CD14-positive monocyte (primary cell): ENCODE results near the gene SDHAF4. TPM values are rescaled to one million over a fixed set of nuclear protein-coding genes. Genes with fewer than 3 reads are reported as not detected.

Experiments
- DNase-seq, 3 donors: peaks; one replicate each; pipeline ENCODE4 v3.0.0-alpha.2; 2011 to 2022
- H2AFZ ChIP-seq: 2 replicates; pipeline ENCODE4 v1.6.0; 2012; ENCODE audit warnings: mild to moderate bottlenecking, low read depth, low read length, inconsistent platforms; ENCODE audit not compliant: insufficient read depth, poor library complexity, severe bottlenecking
- H3K27ac ChIP-seq, 2 donors: 1 replicate in 1 of 2; 2 replicates in 1 of 2; pipeline ENCODE4 v1.5.1; 2012 to 2013; ENCODE audit warnings: low read length in 2 of 2, control low read depth in 1 of 2, inconsistent platforms in 1 of 2, low read depth in 1 of 2, mild to moderate bottlenecking in 1 of 2
- H3K27me3 ChIP-seq, 2 donors: one replicate each; pipeline versions ENCODE4 v1.6.0 to v1.6.1; 2011 to 2013; ENCODE audit warnings: low read length in 2 of 2; ENCODE audit not compliant: control insufficient read depth in 2 of 2, insufficient read depth in 2 of 2
- H3K36me3 ChIP-seq, 2 donors: replicated peaks in 1 of 2; 1 replicate in 1 of 2; 2 replicates in 1 of 2; pipeline versions ENCODE4 v1.5.1 to v1.6.1; 2012 to 2013; ENCODE audit warnings: low read length in 2 of 2, control low read depth in 1 of 2, inconsistent platforms in 1 of 2, mild to moderate bottlenecking in 1 of 2; ENCODE audit not compliant: insufficient read depth in 2 of 2, control insufficient read depth in 1 of 2
- H3K4me1 ChIP-seq, 2 donors: 1 replicate in 1 of 2; 2 replicates in 1 of 2; pipeline versions ENCODE4 v1.5.1 to v1.6.1; 2012 to 2013; ENCODE audit warnings: low read length in 2 of 2, control low read depth in 1 of 2, inconsistent platforms in 1 of 2, mild to moderate bottlenecking in 1 of 2, moderate library complexity in 1 of 2; ENCODE audit not compliant: insufficient read depth in 2 of 2, control insufficient read depth in 1 of 2
- H3K4me2 ChIP-seq: replicated peaks from 2 replicates; pipeline ENCODE3; 2012; ENCODE audit warnings: low read length, moderate library complexity, mild to moderate bottlenecking; ENCODE audit not compliant: poor library complexity, severe bottlenecking; ENCODE audit errors: extremely low read depth
- H3K4me3 ChIP-seq, 3 experiments: fragments of 200-600 bp in 1 of 3; sonication (generic) in 1 of 3; replicated peaks in 1 of 3; 1 replicate in 2 of 3; 2 replicates in 1 of 3; pipeline ENCODE4 v1.5.1; 2011 to 2013; ENCODE audit warnings: low read length in 3 of 3, mild to moderate bottlenecking in 3 of 3, control low read depth in 2 of 3, low read depth in 2 of 3, inconsistent platforms in 1 of 3, moderate library complexity in 1 of 3
- H3K79me2 ChIP-seq: 2 replicates; pipeline ENCODE4 v1.6.0; 2012; ENCODE audit warnings: mild to moderate bottlenecking, control low read depth, inconsistent platforms, low read length, moderate library complexity; ENCODE audit not compliant: insufficient read depth
- H3K9ac ChIP-seq: 2 replicates; pipeline ENCODE4 v1.6.0; 2017; ENCODE audit warnings: low read length, mild to moderate bottlenecking; ENCODE audit not compliant: insufficient read depth, poor library complexity, severe bottlenecking
- H3K9me3 ChIP-seq, 2 donors: replicated peaks in 1 of 2; 1 replicate in 1 of 2; 2 replicates in 1 of 2; pipeline versions ENCODE4 v1.5.1 to v1.6.1; 2012 to 2013; ENCODE audit warnings: low read length in 2 of 2, control low read depth in 1 of 2; ENCODE audit not compliant: control insufficient read depth in 1 of 2, insufficient read depth in 1 of 2
- H4K20me1 ChIP-seq: 2 replicates; pipeline ENCODE4 v1.6.0; 2012; ENCODE audit warnings: mild to moderate bottlenecking, low read length, control low read depth, moderate library complexity; ENCODE audit not compliant: insufficient read depth
- H3K27ac Mint-ChIP-seq, 7 donors: one replicate each; pipeline ENCODE4 v1.8.0; 2020; ENCODE audit warnings: mild to moderate bottlenecking in 7 of 7, mixed read lengths in 7 of 7, moderate library complexity in 6 of 7, inconsistent platforms in 2 of 7
- H3K27me3 Mint-ChIP-seq, 3 donors: one replicate each; pipeline ENCODE4 v1.8.0; 2021 to 2022; ENCODE audit warnings: low read depth in 3 of 3, mild to moderate bottlenecking in 3 of 3, mixed read lengths in 3 of 3, moderate library complexity in 3 of 3, inconsistent platforms in 1 of 3
- H3K36me3 Mint-ChIP-seq, 2 donors: one replicate each; pipeline ENCODE4 v1.8.0; 2020; ENCODE audit warnings: mixed read lengths in 2 of 2, inconsistent platforms in 1 of 2, mild to moderate bottlenecking in 1 of 2
- H3K4me1 Mint-ChIP-seq: one replicate; pipeline ENCODE4 v1.8.0; 2020; ENCODE audit warnings: mild to moderate bottlenecking, mixed read lengths
- H3K4me3 Mint-ChIP-seq, 2 donors: one replicate each; pipeline ENCODE4 v1.8.0; 2020; ENCODE audit warnings: mild to moderate bottlenecking in 2 of 2, mixed read lengths in 2 of 2, moderate library complexity in 1 of 2
- H3K9me3 Mint-ChIP-seq, 7 donors: one replicate each; pipeline ENCODE4 v1.8.0; 2020 to 2022; ENCODE audit warnings: mixed read lengths in 7 of 7, mild to moderate bottlenecking in 6 of 7, moderate library complexity in 6 of 7, inconsistent platforms in 2 of 7
- WGBS: methylation state at CpG from one replicate; pipeline ENCODE4 v1.1.5; 2013; ENCODE audit warnings: missing lambda C conversion rate; ENCODE audit not compliant: insufficient coverage; 5-methylcytosine and 5-hydroxymethylcytosine counted together
- intact Hi-C, 2 donors: fragments of 100-400 bp; cut with micrococcal nuclease; formaldehyde crosslinking; loops; one replicate each; pipeline versions ENCODE4 v1.15.0 to v1.15.1; 2023
- polyA plus RNA-seq, 3 donors: library from polyadenylated mRNA; depleted of rRNA in 1 of 3; unstranded in 2 of 3; stranded (reverse) in 1 of 3; fragments of 300-500 nt in 2 of 3; fragments of >200 nt in 1 of 3; fragmentation: Illumina TruSeq in 2 of 3; gene quantifications; 1 replicate in 2 of 3; 2 replicates in 1 of 3; pipeline ENCODE4 v1.2.3, GENCODE V29; 2012 to 2021
- TF ChIP-seq, protein P1 (sequence below): fragments of 200-600 bp; IDR thresholded peaks from one replicate; pipeline ENCODE4 v1.8.0; 2022; ENCODE audit warnings: antibody characterized with exemption, mild to moderate bottlenecking

SDHAF4 gene
- polyA plus RNA-seq, 3 donors: 1.5 to 8.3 (median 7.4) TPM

DNA sequence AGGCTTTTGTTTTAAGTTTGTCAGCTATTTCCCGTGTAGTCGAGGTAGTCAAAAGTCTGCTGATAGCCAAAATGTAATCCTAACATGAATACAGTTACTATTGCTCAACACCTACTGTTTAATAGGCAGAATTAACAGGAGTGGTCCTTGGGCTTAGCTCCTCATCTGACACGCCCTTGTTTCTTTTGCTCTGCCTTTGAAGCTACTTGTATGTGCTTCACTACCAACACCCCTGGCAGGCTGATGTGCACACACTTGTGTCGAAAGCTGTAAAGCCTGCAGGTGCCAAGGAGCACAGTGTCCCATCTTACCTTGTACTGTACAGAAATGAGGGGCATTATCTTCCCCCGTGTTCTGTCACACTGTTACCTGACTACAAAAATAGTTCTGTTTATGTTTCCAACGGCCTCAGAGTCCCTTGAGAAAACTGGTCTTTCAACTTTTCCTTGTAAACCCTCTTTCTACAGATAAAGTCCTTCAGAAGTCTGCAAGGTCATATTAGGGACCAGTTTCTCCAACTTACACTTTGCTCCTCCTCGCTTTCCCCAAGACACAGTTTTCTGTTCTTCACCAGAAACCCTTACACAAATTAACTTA, 9.3 kb downstream of the SDHAF4 start:
- Histone ChIP-seq H3K4me3 (no peak overlapping the region), H2AFZ (no peak overlapping the region), H3K4me1 (no peaks in the 10 kb centered on the region), H3K9me3 (no peaks in the 10 kb centered on the region), H3K27me3 (no peaks in the 10 kb centered on the region), H4K20me1 (no peaks in the 10 kb centered on the region), H3K79me2 (no peaks in the 10 kb centered on the region), H3K4me2 (no peak overlapping the region), H3K36me3 (peaks cover 12 to 17% of the 10 kb centered on the region in 2 donors), H3K27ac (no peak overlapping the region), H3K9ac (no peak overlapping the region)
- no peak overlapping the region for H3K4me3 Mint-ChIP-seq
- 100% methylated on average over 4 of the region's 7 CpGs for WGBS
- H3K9me3 Mint-ChIP-seq: no peaks in the 10 kb centered on the region
- peak overlapping the region in 1 of 7 donors; percentile 59 for H3K27ac Mint-ChIP-seq
- no peak for DNase-seq
- H3K36me3 Mint-ChIP-seq: peaks cover 18% of the 10 kb centered on the region in 2 donors
- intact Hi-C loops: no loop called here
- TF ChIP-seq, protein P1, sequence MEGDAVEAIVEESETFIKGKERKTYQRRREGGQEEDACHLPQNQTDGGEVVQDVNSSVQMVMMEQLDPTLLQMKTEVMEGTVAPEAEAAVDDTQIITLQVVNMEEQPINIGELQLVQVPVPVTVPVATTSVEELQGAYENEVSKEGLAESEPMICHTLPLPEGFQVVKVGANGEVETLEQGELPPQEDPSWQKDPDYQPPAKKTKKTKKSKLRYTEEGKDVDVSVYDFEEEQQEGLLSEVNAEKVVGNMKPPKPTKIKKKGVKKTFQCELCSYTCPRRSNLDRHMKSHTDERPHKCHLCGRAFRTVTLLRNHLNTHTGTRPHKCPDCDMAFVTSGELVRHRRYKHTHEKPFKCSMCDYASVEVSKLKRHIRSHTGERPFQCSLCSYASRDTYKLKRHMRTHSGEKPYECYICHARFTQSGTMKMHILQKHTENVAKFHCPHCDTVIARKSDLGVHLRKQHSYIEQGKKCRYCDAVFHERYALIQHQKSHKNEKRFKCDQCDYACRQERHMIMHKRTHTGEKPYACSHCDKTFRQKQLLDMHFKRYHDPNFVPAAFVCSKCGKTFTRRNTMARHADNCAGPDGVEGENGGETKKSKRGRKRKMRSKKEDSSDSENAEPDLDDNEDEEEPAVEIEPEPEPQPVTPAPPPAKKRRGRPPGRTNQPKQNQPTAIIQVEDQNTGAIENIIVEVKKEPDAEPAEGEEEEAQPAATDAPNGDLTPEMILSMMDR: no peak
- no peaks in the 10 kb centered on the region for H3K4me1 Mint-ChIP-seq
- peaks cover 0 to 4% (median 0%) of the 10 kb centered on the region in 3 donors for H3K27me3 Mint-ChIP-seq

DNA sequence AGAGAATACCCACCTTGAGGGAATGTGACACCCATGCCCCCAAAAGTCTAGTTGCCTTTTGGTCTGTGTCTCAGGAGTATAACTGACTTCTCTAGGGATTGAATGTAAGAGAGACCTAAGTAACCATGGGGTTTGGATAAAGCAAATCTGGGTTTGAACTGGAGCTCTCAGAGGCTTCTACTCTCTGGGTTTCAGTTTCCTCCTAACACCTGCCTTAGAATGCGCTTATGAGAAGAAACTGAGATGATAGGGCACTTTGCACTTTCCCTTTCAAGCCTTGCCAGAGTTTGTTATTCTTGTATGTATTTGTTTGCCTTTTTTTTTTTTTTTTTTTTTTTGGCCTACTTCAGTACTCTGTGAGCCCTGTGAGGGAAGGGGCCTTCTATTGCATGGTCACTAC, 19.4 kb downstream of the SDHAF4 start:
- Histone ChIP-seq H4K20me1 (no peaks in the 10 kb centered on the region), H2AFZ (no peak overlapping the region), H3K9me3 (no peaks in the 10 kb centered on the region), H3K27me3 (no peaks in the 10 kb centered on the region), H3K9ac (no peak overlapping the region), H3K4me2 (no peak overlapping the region), H3K79me2 (no peaks in the 10 kb centered on the region), H3K36me3 (peaks cover 46 to 60% of the 10 kb centered on the region in 2 donors), H3K4me1 (no peaks in the 10 kb centered on the region), H3K4me3 (no peak overlapping the region), H3K27ac (no peak overlapping the region)
- intact Hi-C loops: loop anchor here in 1 of 2 donors (10.0 kb wide), 1 partner anchor 99 kb away; no protein-coding TSS in a partner anchor
- no peak overlapping the region for H3K4me3 Mint-ChIP-seq
- peaks cover 64 to 70% of the 10 kb centered on the region in 2 donors for H3K36me3 Mint-ChIP-seq
- H3K27ac Mint-ChIP-seq: no peak overlapping the region
- no peaks in the 10 kb centered on the region for H3K4me1 Mint-ChIP-seq
- peaks cover 0 to 2% (median 1%) of the 10 kb centered on the region in 3 donors for H3K27me3 Mint-ChIP-seq
- DNase-seq: no peak
- no CpG with 5 or more reads among the region's 1 CpG for WGBS
- TF ChIP-seq, protein P1: no peak
- no peaks in the 10 kb centered on the region for H3K9me3 Mint-ChIP-seq
